Lower leg skin (tissue), 3 donors: Measurements from ENCODE around the gene BNC2.

Experiments used
- CTCF ChIP-seq, 3 donors: fragments of 450-650 bp; IDR thresholded peaks; one replicate each; pipeline ENCODE4 v1.5.1; 2016; ENCODE audit warnings: antibody characterized with exemption in 3 of 3, mild to moderate bottlenecking in 3 of 3, moderate library complexity in 2 of 3
- POLR2A ChIP-seq, 2 donors: fragments of 450-650 bp; IDR thresholded peaks; one replicate each; pipeline ENCODE4 v1.6.1; 2016 to 2017; ENCODE audit warnings: antibody characterized with exemption in 2 of 2, mild to moderate bottlenecking in 1 of 2, moderate library complexity in 1 of 2

- TF ChIP-seq POLR2A (IDR thresholded peaks at IDR 0.05), result no peak
- TF ChIP-seq CTCF (IDR thresholded peaks at IDR 0.05), result no peak
These were observed 355.3 kb downstream of the BNC2 start for GRCh38 chr9:16515207-16515606.
